RWPE2 (cell line): Measurements from ENCODE around the gene DGKI.
"Not testable (repeated sequence)": the region's sequence is repeated elsewhere in the genome, so short reads cannot be mapped to it uniquely, and the experiment has no call there.

ENCODE experiments used
- ATAC-seq: fragments of 200-7000 bp; cut with Tn5 transposase; 3 replicates; pipeline ENCODE4 v1.9.1; 2021; ENCODE audit warnings: low read depth
- DNase-seq: peaks from one replicate; pipeline ENCODE4 v3.0.0-alpha.2; 2020; ENCODE audit warnings: low spot score
- H3K27ac ChIP-seq: fragments of 450-650 bp; 2 replicates; pipeline ENCODE4 v1.5.1; 2017; ENCODE audit warnings: mild to moderate bottlenecking; ENCODE audit not compliant: poor library complexity, severe bottlenecking
- H3K27me3 ChIP-seq: fragments of 250-450 bp; sonication (Bioruptor Pico); 2 replicates; pipeline ENCODE4 v1.5.1; 2021; ENCODE audit warnings: mild to moderate bottlenecking, moderate library complexity; ENCODE audit not compliant: insufficient read depth, poor library complexity, severe bottlenecking
- H3K36me3 ChIP-seq: fragments of 250-450 bp; sonication (Bioruptor Pico); 2 replicates; pipeline ENCODE4 v1.5.1; 2020; ENCODE audit warnings: low read depth, mild to moderate bottlenecking, moderate library complexity
- H3K4me1 ChIP-seq: fragments of 250-450 bp; sonication (Bioruptor Pico); 2 replicates; pipeline ENCODE4 v1.5.1; 2021; ENCODE audit warnings: mild to moderate bottlenecking, moderate library complexity; ENCODE audit not compliant: insufficient read depth, poor library complexity, severe bottlenecking
- H3K4me3 ChIP-seq: fragments of 250-450 bp; sonication (Bioruptor Pico); 2 replicates; pipeline ENCODE4 v1.5.1; 2021; ENCODE audit warnings: mild to moderate bottlenecking, moderate library complexity; ENCODE audit not compliant: severe bottlenecking
- H3K9me3 ChIP-seq: fragments of 250-450 bp; sonication (Bioruptor Pico); 2 replicates; pipeline ENCODE4 v1.5.1; 2021; ENCODE audit warnings: mild to moderate bottlenecking, moderate library complexity; ENCODE audit not compliant: severe bottlenecking
- CTCF ChIP-seq: fragments of 450-650 bp; IDR thresholded peaks from one replicate; pipeline ENCODE4 v1.5.1; 2017; ENCODE audit warnings: mild to moderate bottlenecking, moderate library complexity; ENCODE audit not compliant: poor library complexity, severe bottlenecking

Gene DGKI

GRCh38 chr7:137717811-137718271 is 128.9 kb downstream of the DGKI start:
- no peak overlapping the region for H3K27ac ChIP-seq
- H3K4me1 ChIP-seq: no peaks in the 10 kb centered on the region
- no peaks in the 10 kb centered on the region for H3K9me3 ChIP-seq
- DNase-seq: no peak
- no peak for TF ChIP-seq CTCF
- H3K4me3 ChIP-seq: no peak overlapping the region
- no peaks in the 10 kb centered on the region for H3K36me3 ChIP-seq
- ATAC-seq: no peak
- H3K27me3 ChIP-seq: no peaks in the 10 kb centered on the region

GRCh38 chr7:137717045-137717444 is 129.7 kb downstream of the DGKI start:
- Histone ChIP-seq H3K27me3 (no peaks in the 10 kb centered on the region), H3K4me3 (no peak overlapping the region), H3K9me3 (no peaks in the 10 kb centered on the region), H3K27ac (no peak overlapping the region), H3K36me3 (no peaks in the 10 kb centered on the region), H3K4me1 (no peaks in the 10 kb centered on the region)
- DNase-seq: no peak
- ATAC-seq: no peak
- TF ChIP-seq CTCF: no peak

GRCh38 chr7:137716061-137716460 is 130.7 kb downstream of the DGKI start:
- no peak overlapping the region for H3K27ac ChIP-seq
- DNase-seq (no peak), ATAC-seq (no peak)
- no peaks in the 10 kb centered on the region for H3K36me3 ChIP-seq
- H3K4me3 ChIP-seq: no peak overlapping the region
- TF ChIP-seq CTCF: no peak
- no peaks in the 10 kb centered on the region for H3K27me3 ChIP-seq
- H3K4me1 ChIP-seq: no peaks in the 10 kb centered on the region
- H3K9me3 ChIP-seq: no peaks in the 10 kb centered on the region

GRCh38 chr7:137715533-137715932 is 131.2 kb downstream of the DGKI start:
- ATAC-seq (no peak), DNase-seq (no peak)
- Histone ChIP-seq H3K36me3 (no peaks in the 10 kb centered on the region), H3K4me3 (no peak overlapping the region), H3K4me1 (no peaks in the 10 kb centered on the region), H3K27me3 (no peaks in the 10 kb centered on the region), H3K27ac (no peak overlapping the region), H3K9me3 (no peaks in the 10 kb centered on the region)
- TF ChIP-seq CTCF: no peak

GRCh38 chr7:137715121-137715520 is 131.7 kb downstream of the DGKI start:
- Histone ChIP-seq H3K27me3 (no peaks in the 10 kb centered on the region), H3K36me3 (no peaks in the 10 kb centered on the region), H3K27ac (no peak overlapping the region), H3K4me3 (no peak overlapping the region), H3K9me3 (no peaks in the 10 kb centered on the region), H3K4me1 (no peaks in the 10 kb centered on the region)
- no peak for DNase-seq
- no peak for TF ChIP-seq CTCF
- ATAC-seq: no peak

GRCh38 chr7:137706330-137706729 is 140.4 kb downstream of the DGKI start:
- not testable (repeated sequence) for H3K9me3 ChIP-seq, H3K27ac ChIP-seq, H3K4me3 ChIP-seq, H3K4me1 ChIP-seq, DNase-seq, H3K27me3 ChIP-seq, H3K36me3 ChIP-seq, ATAC-seq
